Measurements from ENCODE around the gene PSME2.
A peak's percentile ranks its signal among the peaks of the same experiment; 100 is the strongest.
"Not testable (repeated sequence)": the region's sequence is repeated elsewhere in the genome, so short reads cannot be mapped to it uniquely, and the experiment has no call there.

The PSME2 gene

DNA sequence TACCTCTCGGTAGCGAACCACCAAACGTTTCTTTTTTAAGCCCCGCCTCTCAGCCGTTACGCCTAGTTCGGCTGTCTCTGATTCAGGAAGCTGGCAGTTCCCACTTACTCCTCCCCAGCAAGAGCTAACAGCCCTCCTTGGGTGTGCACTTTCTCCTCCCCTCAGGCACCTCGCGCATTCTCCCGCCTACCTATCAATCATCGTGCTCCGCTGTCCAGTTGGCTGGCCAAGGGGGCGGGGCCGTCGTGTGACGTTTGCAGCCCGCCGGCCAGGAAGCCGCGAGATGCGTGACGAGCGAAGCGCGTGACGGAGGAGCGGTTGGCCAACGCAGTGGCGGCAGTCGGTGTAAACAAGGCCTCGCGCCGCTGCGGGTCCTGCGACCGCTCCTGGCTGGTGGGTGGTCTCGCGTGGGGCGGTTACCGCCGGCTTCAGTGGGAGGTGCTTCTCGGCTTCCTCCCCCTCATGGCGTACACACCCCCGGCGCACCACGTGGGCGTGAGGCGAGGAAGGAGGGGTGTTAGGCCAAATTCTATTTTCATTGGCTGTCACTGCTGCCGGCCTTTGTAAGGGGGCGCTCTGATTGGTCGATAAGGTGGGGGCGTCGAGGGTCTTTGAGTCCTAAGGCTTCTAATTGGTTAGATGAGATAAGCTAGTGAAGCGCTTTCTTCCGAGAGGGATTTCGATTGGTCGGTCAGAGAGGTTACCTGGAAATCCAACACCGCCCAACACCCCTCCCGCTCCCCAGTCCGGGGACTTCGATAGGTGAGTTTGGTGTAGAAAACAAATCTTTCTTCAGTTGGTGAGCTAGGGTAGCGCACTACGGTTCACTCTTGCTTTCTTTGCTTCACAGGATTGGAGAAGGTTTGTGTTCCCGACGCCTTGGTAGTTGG is 31.6 kb downstream of the PSME2 start, which contains the start of the genes DCAF11 and NRL:
Gene DCAF11 (plus strand): TSS at position 246 of the 890 bp plus-strand sequence. CDS start 818 bp downstream, outside the sequence.
Gene NRL (minus strand): TSS at position 418 of the 890 bp plus-strand sequence. CDS start 32,101 bp downstream, outside the sequence.
- peak; percentile 96 for DNase-seq (ENCODE audit: low read depth)

DNA sequence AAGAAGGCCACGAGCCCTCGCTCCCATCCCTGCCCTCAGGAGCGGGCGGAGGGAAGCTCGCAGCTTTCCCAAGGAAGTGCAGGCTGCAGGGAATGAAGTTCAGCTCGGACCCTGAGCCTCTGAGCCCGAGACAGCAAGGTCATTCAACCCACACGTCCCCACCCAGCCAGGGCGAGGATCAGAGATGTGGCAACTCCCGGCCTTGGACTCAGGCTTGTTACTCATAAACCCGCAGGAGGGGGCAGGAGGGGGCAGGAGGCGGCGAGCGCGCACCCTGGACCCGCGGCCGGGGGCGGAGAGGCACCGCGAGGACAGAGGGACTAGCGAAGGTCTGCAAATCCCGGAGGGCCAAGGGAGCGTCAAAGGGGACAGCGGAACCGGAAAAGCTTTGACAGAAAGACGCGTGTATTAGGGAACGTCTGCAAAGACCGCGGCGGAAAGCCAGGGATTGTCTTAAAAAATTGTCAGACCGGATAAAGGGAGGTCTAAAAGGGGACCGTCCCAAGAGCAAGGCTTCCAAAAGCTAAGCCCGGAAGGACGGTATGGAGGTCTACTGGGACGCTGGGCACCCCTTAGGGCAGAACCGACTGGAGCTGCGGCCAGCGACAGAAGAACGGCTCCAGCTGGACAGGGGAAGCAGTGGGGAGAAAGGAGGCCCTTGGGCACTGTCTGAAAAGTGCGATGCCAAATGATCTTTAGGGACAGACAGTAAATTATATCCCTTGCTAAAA is 32.4 kb downstream of the PSME2 start:
- peak; percentile 60 for DNase-seq (ENCODE audit: low read depth)

DNA sequence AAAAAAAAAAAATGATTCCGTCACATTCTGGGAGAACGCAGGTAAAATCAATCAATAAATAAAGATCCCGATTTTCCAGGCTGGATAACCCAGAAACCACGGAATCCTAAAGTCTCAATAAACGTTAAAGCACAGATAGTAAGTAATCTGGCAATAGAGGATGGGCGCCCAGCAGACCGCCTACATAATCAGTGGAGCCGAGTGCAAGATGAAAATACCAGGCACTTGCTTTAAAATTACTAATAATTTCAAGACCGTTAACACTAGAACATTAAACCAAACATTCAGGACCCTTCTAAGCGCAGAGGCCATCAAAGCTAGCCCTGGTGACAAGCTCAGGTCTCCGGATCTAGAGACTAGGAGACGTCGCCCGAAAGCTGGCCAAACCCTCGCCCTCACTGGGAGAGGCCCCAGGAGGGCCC is 33.0 kb downstream of the PSME2 start:
- DNase-seq (ENCODE audit: low read depth), result no peak

DNA sequence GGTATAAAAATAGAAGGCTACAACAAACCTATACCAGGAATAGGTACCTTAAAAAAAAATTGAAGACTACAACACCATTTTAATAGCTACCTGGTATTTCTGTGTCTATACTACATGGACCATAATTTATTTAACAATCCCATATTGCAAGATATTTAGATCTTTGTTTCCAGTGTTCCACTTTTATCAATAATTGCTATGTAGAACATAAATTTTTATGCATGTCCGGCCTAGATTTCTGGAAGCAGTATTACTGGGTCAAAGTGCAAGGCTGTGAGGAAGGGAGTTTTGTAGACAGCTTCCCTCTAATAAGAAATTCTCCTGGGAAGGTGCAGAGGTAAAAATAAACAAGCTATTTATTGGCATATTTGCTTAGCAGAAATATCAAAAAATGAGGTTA is 35.9 kb downstream of the PSME2 start:
- DNase-seq (ENCODE audit: low read depth), result no peak

DNA sequence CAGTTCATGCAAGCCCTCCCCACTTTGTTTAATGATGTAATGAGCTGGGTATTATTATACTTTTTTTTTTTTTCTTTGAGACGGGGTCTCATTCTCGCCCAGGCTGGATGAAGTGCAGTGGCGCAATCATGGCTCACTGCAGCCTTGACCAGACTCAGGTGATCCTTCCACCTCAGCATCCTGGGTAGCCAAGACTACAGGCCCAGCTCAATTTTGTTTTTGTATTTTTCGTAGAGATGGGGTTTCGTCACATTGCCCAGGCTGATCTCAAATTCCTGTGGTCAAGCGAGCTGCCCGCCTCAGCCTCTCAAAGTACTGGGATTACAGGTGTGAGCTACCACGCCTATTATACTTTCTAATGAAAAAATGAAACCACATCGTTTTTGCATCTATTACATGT is 36.4 kb downstream of the PSME2 start:
- no peak for DNase-seq (ENCODE audit: low read depth)

DNA sequence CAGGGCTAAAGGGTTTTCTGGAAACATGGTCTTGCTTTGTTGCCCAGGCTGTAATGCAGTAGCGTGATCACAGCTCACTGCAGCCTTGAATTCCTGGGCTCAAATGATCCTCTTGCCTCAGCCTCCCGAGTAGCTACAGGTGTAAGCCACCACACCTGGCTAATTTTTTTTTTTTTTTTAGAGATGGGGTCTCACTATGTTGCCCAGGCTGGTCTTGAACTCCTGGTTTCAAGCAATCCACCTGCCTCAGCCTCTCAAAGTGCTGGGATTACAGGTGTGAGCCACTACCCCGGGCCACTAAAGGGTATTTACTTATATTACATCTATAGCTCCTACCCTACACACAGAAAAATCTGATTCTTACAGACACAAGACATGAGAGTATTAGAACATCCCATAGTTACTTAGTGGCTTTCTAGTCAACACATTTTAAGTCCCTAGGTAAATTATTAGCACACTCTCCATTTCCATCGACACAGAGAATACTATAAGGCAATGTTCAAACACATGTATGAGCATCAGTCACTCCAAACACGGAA is 38.0 kb downstream of the PSME2 start:
- DNase-seq (ENCODE audit: low read depth), result no peak

DNA sequence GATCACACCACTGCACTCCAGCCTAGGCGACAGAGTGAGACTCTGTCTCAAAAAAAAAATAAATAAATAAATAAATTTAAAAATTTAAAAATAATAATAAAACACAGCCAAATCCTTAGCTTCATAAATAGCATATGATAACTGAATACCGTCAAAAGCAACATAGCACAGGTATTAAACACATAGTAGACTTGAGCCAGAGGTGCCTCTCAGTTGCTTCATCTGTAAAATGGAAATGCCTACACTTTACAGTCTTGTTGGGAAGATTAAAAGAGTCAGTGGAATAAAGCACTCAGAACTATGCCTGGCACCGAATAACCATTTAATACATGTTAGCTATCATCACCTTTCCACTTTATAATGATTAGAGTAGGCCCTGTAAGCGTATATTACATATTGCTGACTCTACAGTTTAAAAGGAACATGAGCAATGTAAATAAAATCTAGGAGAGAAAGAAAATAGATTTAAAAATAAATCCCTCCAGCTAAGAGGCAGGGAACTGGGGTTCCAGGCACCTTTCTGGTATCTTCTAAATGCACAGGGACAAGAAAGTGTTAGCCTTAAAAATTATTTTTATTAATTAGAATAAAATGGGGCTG is 39.6 kb downstream of the PSME2 start:
- no peak for DNase-seq (ENCODE audit: low read depth)

DNA sequence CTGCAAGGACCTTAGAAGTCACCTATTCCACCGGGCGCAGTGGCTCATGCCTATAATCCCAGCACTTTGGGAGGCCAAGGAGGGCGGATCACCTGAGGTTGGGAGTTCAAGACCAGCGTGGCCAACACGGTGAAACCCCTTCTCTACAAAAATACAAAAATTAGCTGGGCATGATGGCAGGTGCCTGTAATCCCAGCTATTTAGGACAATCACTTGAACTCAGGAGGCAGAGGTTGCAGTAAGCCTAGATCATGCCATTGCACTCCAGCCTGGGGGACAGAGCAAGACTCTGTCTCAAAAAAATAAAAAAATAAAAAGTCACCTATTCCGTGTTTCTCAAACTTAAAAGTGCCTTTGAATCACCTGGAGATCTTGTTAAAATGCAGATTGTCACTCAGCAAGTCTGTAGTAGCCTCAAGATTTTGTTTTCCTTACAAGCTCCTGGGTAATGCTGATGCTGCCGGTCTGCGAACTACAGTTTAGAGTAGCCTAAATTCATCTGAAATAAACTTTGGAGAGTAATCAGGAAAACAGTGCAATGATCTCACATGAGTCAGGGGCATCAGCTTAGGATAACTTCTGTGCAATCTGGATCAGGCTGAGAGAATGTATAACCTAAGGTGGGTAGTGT is 40.7 kb downstream of the PSME2 start:
- not testable (repeated sequence) for DNase-seq (ENCODE audit: low read depth)

DNA sequence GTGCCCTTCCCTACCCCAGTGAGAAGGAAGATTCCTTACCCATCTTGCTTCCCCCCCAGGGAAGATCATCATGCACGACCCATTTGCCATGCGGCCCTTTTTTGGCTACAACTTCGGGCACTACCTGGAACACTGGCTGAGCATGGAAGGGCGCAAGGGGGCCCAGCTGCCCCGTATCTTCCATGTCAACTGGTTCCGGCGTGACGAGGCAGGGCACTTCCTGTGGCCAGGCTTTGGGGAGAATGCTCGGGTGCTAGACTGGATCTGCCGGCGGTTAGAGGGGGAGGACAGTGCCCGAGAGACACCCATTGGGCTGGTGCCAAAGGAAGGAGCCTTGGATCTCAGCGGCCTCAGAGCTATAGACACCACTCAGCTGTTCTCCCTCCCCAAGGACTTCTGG is 43.0 kb downstream of the PSME2 start:
- no peak for DNase-seq (ENCODE audit: low read depth)

DNA sequence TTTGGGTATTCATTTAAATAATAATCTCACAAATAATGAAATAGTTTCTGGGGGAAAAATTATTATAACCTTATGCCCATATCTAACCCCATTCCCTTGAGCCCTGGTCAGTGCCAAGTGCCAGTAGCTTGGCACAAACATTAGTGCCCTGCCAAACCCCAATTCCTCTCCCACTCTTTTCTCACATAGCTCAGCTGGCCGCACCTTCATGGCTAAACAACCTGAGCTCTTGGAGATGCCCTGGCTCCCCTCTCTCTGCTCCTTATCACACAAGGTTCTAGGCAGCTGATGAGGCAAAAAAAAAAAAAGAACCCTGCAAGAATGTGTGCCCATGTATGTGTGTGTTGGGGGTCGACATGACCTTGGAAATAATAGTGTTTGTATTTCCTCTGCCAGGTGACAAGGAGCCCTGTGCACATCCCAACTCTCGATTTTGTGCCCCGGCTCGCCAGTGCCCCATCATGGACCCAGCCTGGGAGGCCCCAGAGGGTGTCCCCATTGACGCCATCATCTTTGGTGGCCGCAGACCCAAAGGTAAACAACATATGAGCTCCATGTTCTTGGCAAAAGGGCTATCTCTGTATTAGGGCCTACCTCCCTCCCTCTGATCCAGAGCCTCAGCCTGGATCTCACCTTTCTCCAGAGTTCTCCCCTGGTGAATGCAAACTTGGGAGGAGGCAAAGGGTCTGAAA is 43.9 kb downstream of the PSME2 start:
- DNase-seq (ENCODE audit: low read depth), result no peak

DNA sequence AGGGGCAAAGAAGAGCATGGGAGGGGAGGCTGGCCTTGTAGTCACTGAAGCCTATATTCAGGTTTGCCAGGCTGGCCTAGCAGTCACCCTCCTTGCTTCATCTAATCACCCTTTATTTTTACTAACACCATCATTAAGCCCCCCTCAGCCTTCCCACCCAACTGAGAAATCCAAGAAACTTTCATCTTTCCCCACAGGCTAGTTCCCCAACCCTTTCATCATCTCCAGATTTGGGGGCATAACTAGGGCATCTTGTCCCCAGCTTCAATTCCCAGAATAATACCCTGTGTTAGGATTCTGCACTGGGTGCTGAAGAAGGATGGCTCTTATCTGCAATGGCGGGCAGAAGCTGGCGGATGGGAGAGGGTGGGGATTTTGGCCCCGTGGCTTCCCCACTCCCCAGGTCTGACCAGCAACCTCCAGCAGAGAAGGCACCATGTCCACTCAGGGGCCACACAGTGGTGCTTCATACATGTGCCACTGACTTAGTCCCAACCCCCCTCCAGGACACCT is 45.4 kb downstream of the PSME2 start:
- no peak for DNase-seq (ENCODE audit: low read depth)

DNA sequence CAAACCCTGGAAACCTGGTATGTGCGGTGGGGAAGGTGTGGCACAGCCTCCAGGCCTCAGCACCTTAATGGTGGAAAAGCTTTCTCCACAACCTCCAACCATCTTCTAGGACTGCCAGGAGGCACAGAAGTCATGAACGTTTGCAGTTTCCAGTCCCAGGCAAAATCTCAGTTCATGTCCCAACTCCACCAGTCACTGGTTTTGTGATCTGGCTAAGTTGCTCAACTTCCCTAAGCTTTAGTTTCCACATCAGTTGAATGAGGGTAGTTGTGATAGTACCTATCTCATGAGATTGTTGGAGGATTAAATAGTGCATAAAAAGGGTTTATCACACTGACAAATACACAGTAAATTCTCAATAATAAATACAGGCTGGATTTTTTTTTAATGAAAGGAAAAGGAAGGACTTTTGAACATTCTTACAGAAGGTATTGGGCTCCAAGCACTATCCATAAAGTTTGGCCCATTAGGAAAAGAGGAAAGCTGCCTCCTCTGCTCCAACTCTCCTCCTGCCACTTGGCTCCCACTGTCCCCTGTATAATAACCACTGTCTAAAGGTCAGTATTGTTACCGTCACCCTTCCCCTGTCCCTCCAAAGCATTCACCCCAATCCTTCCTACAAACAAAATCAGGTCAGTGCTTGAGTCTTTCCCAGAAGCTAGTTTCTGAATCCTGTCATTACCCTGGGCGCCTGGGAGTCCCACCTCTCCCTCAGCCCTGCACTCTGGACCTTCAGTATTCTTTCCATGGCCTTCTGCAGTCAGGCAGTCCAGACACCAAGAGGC is 46.0 kb downstream of the PSME2 start:
- no peak for DNase-seq (ENCODE audit: low read depth)

DNA sequence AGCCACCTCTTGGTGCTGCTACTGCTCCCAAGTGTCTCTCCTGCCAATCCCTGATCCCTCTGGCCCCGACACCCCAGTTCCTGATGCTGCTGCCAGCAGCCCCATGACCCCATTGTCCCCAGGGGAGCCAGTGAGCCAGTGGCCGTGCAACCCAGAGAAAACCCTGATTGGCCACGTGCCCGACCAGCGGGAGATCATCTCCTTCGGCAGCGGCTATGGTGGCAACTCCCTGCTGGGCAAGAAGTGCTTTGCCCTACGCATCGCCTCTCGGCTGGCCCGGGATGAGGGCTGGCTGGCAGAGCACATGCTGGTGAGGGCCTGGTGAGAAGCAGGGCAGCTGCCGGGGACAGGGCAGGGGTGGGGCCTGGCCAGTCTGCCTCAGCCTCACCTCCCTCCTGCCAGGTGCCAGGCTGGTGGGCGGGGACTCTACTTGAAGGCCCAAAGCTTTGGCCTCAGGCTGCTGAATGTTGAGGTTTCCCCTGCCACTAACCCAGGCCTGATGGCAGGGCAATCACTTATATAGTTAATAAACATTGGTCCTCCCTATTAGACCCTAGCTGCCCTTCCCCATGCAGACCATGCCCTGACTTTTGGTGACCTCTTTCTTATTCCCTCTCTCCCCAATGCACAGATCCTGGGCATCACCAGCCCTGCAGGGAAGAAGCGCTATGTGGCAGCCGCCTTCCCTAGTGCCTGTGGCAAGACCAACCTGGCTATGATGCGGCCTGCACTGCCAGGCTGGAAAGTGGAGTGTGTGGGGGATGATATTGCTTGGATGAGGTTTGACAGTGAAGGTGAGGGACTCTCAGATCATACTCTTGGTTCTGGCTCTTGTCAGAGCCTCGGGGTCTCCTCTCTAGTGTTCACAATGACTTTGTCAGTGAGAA is 47.2 kb downstream of the PSME2 start:
- DNase-seq (ENCODE audit: low read depth), result no peak

DNA sequence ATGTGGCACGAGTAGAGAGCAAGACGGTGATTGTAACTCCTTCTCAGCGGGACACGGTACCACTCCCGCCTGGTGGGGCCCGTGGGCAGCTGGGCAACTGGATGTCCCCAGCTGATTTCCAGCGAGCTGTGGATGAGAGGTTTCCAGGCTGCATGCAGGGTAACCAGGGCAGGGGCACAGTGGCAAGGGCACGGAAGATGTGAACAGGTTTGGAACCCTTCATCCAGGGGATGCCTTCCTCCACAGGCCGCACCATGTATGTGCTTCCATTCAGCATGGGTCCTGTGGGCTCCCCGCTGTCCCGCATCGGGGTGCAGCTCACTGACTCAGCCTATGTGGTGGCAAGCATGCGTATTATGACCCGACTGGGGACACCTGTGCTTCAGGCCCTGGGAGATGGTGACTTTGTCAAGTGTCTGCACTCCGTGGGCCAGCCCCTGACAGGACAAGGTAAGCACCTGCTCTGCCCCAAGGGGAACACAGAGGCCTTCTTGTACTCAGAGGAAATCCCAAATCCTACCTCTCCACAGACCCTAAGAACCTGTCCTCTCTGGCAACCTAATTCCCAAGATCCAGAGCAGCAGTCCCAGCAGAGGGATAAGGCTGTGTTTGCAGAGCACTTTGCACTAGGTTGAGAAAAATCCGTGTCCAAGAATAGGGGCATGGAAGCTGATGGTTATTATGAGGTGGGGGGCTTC is 48.0 kb downstream of the PSME2 start:
- no peak for DNase-seq (ENCODE audit: low read depth)

DNA sequence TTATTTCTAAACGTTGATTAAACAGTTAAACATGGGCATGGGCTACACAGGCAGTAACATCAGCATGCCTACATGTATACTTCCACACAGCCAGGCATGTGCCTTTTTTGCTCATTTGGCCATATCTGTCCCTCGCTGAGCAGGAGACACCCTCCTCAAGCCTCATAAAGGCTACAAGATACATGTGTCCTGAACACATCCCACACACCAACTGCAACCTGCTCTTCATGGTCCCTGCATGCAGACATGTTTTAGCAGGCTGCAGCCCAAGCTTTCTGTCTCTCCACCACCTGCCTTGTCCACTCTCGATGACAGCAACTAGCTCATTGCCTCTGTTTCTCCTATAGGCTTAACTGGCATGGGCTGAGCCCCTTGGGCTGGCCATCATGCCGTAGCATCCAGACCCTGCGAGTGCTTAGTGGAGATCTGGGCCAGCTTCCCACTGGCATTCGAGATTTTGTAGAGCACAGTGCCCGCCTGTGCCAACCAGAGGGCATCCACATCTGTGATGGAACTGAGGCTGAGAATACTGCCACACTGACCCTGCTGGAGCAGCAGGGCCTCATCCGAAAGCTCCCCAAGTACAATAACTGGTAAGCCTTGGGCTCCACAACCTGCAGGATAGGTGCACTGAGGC is 49.7 kb downstream of the PSME2 start:
- DNase-seq (ENCODE audit: low read depth), result no peak

DNA sequence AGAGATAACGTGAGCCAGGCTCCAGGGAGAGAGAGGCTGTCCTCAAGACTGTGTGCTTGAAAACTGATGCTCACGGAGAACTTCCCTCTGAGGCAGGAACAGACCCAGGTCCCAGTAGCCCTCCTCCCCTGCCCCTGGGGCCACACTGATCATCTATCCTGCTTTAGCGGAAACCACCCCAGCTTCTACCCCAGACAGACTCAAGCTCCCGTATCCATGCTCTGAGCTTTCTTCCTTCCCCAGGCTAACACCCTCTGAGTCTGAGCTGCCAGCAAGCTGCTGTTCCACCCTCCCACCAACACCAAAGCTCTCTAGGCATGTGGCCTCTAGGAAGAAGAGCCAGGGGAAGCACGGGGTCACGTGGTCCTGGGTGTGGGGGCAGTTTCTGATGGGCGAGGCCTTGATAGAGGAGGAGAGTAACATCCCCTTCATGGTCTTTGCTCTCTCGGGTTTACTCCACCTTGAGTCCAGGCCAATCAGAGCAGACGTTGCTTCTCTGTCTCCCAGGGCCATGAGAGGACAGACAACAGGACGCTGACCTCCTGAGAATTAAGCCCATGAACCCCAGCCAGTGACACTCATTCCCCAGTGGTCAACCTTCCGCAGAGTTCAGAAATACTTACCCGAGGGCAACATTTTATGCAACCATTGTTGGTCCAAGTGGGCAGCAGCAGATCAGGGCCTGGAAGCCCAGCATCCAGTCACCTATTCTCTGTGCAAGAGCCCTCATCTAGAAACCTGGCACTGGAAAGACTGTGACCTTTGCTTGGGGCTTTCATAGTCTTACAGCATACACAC is 50.9 kb downstream of the PSME2 start:
- peak; percentile 48 for DNase-seq (ENCODE audit: low read depth)

DNA sequence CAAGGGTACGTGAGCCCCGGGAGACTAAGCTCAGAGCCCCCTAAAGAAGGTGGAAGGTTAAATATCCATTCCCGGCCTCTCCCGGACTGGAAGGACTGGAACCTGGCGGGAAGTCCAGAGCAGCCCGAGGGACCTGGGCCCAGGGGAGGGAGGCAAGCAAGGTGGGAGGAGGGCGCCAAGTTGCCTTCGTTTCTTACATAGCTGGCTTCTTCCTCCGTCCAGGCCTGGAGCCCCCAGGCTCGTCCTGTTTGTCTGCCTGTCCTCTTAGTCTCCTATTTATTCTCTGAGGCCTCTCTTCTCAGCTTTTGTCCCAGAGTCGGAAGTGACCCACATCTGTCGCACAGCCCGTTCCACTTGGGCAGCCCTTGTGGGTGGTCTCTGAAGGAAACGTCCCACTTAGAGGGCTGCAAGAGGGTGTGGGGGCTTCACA is 51.6 kb downstream of the PSME2 start:
- no peak for DNase-seq (ENCODE audit: low read depth)
